WTC11 (cell line): ENCODE results near the gene URB1.

ENCODE experiments used
- ATF6 ChIP-seq: sonication (generic); formaldehyde crosslinking; IDR thresholded peaks from 2 replicates; pipeline ENCODE4 v1.8.1; 2023; ENCODE audit warnings: mild to moderate bottlenecking, missing genetic modification reagents
- E2F4 ChIP-seq: sonication (generic); formaldehyde crosslinking; IDR thresholded peaks from 2 replicates; pipeline ENCODE4 v1.8.1; 2022; ENCODE audit warnings: low read depth, mild to moderate bottlenecking, moderate library complexity, missing genetic modification reagents, borderline replicate concordance
- ETV6 ChIP-seq: sonication (generic); formaldehyde crosslinking; IDR thresholded peaks from 2 replicates; pipeline ENCODE4 v1.8.1; 2022; ENCODE audit warnings: mild to moderate bottlenecking, missing genetic modification reagents
- FOXP4 ChIP-seq: sonication (generic); formaldehyde crosslinking; IDR thresholded peaks from 2 replicates; pipeline ENCODE4 v1.8.0; 2022; ENCODE audit warnings: mild to moderate bottlenecking, missing genetic modification reagents
- NR3C1 ChIP-seq: sonication (generic); formaldehyde crosslinking; conservative IDR thresholded peaks from 2 replicates; pipeline ENCODE4 v1.8.1; 2023; ENCODE audit warnings: low read depth, mild to moderate bottlenecking, missing genetic modification reagents
- SP1 ChIP-seq: sonication (generic); formaldehyde crosslinking; conservative IDR thresholded peaks from 2 replicates; pipeline ENCODE4 v1.8.1; 2022; ENCODE audit warnings: missing genetic modification reagents
- TEAD4 ChIP-seq: sonication (generic); formaldehyde crosslinking; IDR thresholded peaks from 2 replicates; pipeline ENCODE4 v1.8.0; 2022; ENCODE audit warnings: mild to moderate bottlenecking, missing genetic modification reagents
- USF1 ChIP-seq: sonication (generic); formaldehyde crosslinking; IDR thresholded peaks from 2 replicates; pipeline ENCODE4 v1.8.0; 2022; ENCODE audit warnings: mild to moderate bottlenecking, missing genetic modification reagents
- ZNF416 ChIP-seq: fragments of 250-450 bp; sonication (Bioruptor Pico); IDR thresholded peaks from 2 replicates; pipeline ENCODE4 v1.9.0; 2021; ENCODE audit warnings: mild to moderate bottlenecking, inconsistent platforms
- TF ChIP-seq, protein P1 (sequence below): sonication (generic); formaldehyde crosslinking; IDR thresholded peaks from 2 replicates; pipeline ENCODE4 v1.8.1; 2022; ENCODE audit warnings: mild to moderate bottlenecking, moderate library complexity, missing genetic modification reagents
- TF ChIP-seq, protein P2 (sequence below): fragments of 200-600 bp; IDR thresholded peaks from 2 replicates; pipeline ENCODE4 v1.8.0; 2022; ENCODE audit warnings: antibody characterized with exemption

- TF ChIP-seq, protein P1, sequence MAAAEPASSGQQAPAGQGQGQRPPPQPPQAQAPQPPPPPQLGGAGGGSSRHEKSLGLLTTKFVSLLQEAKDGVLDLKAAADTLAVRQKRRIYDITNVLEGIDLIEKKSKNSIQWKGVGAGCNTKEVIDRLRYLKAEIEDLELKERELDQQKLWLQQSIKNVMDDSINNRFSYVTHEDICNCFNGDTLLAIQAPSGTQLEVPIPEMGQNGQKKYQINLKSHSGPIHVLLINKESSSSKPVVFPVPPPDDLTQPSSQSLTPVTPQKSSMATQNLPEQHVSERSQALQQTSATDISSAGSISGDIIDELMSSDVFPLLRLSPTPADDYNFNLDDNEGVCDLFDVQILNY (CRISPR knock-in tag), result no peak
- TF ChIP-seq, protein P2, sequence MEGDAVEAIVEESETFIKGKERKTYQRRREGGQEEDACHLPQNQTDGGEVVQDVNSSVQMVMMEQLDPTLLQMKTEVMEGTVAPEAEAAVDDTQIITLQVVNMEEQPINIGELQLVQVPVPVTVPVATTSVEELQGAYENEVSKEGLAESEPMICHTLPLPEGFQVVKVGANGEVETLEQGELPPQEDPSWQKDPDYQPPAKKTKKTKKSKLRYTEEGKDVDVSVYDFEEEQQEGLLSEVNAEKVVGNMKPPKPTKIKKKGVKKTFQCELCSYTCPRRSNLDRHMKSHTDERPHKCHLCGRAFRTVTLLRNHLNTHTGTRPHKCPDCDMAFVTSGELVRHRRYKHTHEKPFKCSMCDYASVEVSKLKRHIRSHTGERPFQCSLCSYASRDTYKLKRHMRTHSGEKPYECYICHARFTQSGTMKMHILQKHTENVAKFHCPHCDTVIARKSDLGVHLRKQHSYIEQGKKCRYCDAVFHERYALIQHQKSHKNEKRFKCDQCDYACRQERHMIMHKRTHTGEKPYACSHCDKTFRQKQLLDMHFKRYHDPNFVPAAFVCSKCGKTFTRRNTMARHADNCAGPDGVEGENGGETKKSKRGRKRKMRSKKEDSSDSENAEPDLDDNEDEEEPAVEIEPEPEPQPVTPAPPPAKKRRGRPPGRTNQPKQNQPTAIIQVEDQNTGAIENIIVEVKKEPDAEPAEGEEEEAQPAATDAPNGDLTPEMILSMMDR, result no peak
- no peak for TF ChIP-seq TEAD4 (CRISPR knock-in tag)
- no peak for TF ChIP-seq ATF6 (CRISPR knock-in tag)
- no peak for TF ChIP-seq NR3C1 (CRISPR knock-in tag)
- TF ChIP-seq FOXP4 (CRISPR knock-in tag), result no peak
- no peak for TF ChIP-seq ETV6 (CRISPR knock-in tag)
- TF ChIP-seq E2F4 (CRISPR knock-in tag), result no peak
- no peak for TF ChIP-seq ZNF416 (CRISPR knock-in tag)
- TF ChIP-seq USF1 (CRISPR knock-in tag), result no peak
- no peak for TF ChIP-seq SP1 (CRISPR knock-in tag)
Observed at GRCh38 chr21:32410291-32410690, 17.5 kb upstream of the URB1 start.
